ENCODE measurements around the gene REG3A.

The REG3A gene

GRCh38 chr2:79159653-79160052 is at the start of gene REG3A:
Gene REG3A (minus strand): TSS chr2:79159753. CDS start chr2:79159405, 348 bp downstream.
- no peak within 1 kb of the TSS for H3K4me3 ChIP-seq (IDR thresholded peaks at IDR 0.05; ENCODE audit: insufficient read depth, low read depth, low read length)
- H3K79me2 ChIP-seq (ENCODE audit: insufficient read depth, low read depth): no peaks in the 10 kb centered on the region
- no peaks in the 10 kb centered on the region for H3K27me3 ChIP-seq (ENCODE audit: insufficient read depth, low read depth)
- no peak for TF ChIP-seq CTCF (conservative IDR thresholded peaks at IDR 0.05; ENCODE audit: low read depth, low read length)
- no peak within 1 kb of the TSS for H2AFZ ChIP-seq (ENCODE audit: low read depth)
- no peak within 1 kb of the TSS for H3K27ac ChIP-seq
- no peaks in the 10 kb centered on the region for H3K36me3 ChIP-seq (ENCODE audit: insufficient read depth)
- H3K4me1 ChIP-seq (ENCODE audit: low read depth, poor library complexity, severe bottlenecking): no peaks in the 10 kb centered on the region
- H4K20me1 ChIP-seq (ENCODE audit: insufficient read depth): no peaks in the 10 kb centered on the region
- no peak within 1 kb of the TSS for H3K4me2 ChIP-seq
- no peak within 1 kb of the TSS for H3K9ac ChIP-seq

DNA sequence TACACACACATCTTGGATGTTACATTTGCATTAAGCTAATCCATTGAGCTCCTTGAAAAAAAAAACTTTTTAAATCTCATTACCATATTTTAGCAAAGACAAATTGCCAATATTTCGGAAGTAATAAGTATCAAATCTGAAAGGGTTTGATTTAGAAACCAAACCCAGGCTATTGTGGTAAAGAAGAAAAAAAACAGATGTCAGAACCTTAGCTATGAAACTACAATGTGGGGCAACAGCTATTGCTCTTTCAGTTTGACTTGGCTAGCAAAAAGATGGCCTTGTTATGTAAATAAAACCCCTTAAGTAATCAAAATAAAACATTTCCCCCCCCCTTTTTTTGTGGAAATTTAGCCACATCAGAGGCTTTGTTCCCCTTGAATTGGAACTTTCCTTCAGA is 41.2 kb upstream of the REG3A start:
- H3K27me3 ChIP-seq (ENCODE audit: insufficient read depth, low read depth): no peaks in the 10 kb centered on the region
- peaks cover 20% of the 10 kb centered on the region for H3K4me1 ChIP-seq (ENCODE audit: low read depth, poor library complexity, severe bottlenecking)

GRCh38 chr2:79191816-79192215 is 32.3 kb upstream of the REG3A start:
- H3K4me3 ChIP-seq (IDR thresholded peaks at IDR 0.05; ENCODE audit: insufficient read depth, low read depth, low read length): no peak overlapping the region
- H3K27me3 ChIP-seq (ENCODE audit: insufficient read depth, low read depth): no peaks in the 10 kb centered on the region
- H2AFZ ChIP-seq (ENCODE audit: low read depth): no peak overlapping the region
- no peaks in the 10 kb centered on the region for H3K4me1 ChIP-seq (ENCODE audit: low read depth, poor library complexity, severe bottlenecking)
- H3K79me2 ChIP-seq (ENCODE audit: insufficient read depth, low read depth): no peaks in the 10 kb centered on the region
- no peak for TF ChIP-seq CTCF (conservative IDR thresholded peaks at IDR 0.05; ENCODE audit: low read depth, low read length)
- no peak overlapping the region for H3K9ac ChIP-seq
- H3K27ac ChIP-seq: no peak overlapping the region
- no peak overlapping the region for H3K4me2 ChIP-seq
- H4K20me1 ChIP-seq (ENCODE audit: insufficient read depth): no peaks in the 10 kb centered on the region
- no peaks in the 10 kb centered on the region for H3K36me3 ChIP-seq (ENCODE audit: insufficient read depth)

More for the DNA sequence above, 41.2 kb upstream of the REG3A start:
- Histone ChIP-seq H2AFZ (ENCODE audit: low read depth) (peak overlapping the region; percentile 4; the same call in 1 of the 2 replicates), H3K36me3 (ENCODE audit: insufficient read depth) (no peaks in the 10 kb centered on the region), H3K4me3 (IDR thresholded peaks at IDR 0.05; ENCODE audit: insufficient read depth, low read depth, low read length) (no peak overlapping the region), H3K79me2 (ENCODE audit: insufficient read depth, low read depth) (no peaks in the 10 kb centered on the region), H3K4me2 (peak overlapping the region; percentile 41; the same call in 1 of the 2 replicates), H3K9ac (no peak overlapping the region), H4K20me1 (ENCODE audit: insufficient read depth) (no peaks in the 10 kb centered on the region), H3K27ac (no peak overlapping the region; the same call in 1 of the 2 replicates)
- no peak for TF ChIP-seq CTCF (conservative IDR thresholded peaks at IDR 0.05; ENCODE audit: low read depth, low read length)

DNA sequence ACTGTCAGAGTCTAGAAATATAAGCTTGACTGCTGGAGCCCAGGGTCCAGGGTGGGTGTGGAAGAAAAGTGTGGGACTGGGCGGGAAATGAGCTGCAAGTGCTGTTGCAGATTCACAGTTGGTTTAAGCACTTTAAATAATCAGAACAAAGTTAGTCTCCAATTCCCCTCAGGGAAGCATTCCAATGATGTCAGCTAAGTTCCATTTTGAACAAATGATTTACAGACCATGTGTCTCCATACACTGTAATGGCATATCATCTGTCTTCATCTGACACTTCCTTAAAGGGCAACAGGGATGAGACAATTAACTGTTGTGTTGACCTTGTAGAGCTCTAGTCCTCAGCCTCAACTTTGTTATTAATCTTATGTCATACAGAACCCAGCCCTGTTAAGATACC is 31.5 kb upstream of the REG3A start:
- H3K36me3 ChIP-seq (ENCODE audit: insufficient read depth): no peaks in the 10 kb centered on the region
- H3K4me3 ChIP-seq (IDR thresholded peaks at IDR 0.05; ENCODE audit: insufficient read depth, low read depth, low read length): no peak overlapping the region
- H3K4me2 ChIP-seq: no peak overlapping the region
- H2AFZ ChIP-seq (ENCODE audit: low read depth): no peak overlapping the region
- no peak for TF ChIP-seq CTCF (conservative IDR thresholded peaks at IDR 0.05; ENCODE audit: low read depth, low read length)
- H3K27me3 ChIP-seq (ENCODE audit: insufficient read depth, low read depth): no peaks in the 10 kb centered on the region
- no peaks in the 10 kb centered on the region for H3K79me2 ChIP-seq (ENCODE audit: insufficient read depth, low read depth)
- no peaks in the 10 kb centered on the region for H4K20me1 ChIP-seq (ENCODE audit: insufficient read depth)
- no peak overlapping the region for H3K27ac ChIP-seq
- no peaks in the 10 kb centered on the region for H3K4me1 ChIP-seq (ENCODE audit: low read depth, poor library complexity, severe bottlenecking)
- H3K9ac ChIP-seq: no peak overlapping the region

Measured in KMS-11 (cell line).